Stomach (tissue), 4 donors: ENCODE measurements around the gene DPP6.

Experiments
- EP300 ChIP-seq: sonication (generic); formaldehyde crosslinking; IDR thresholded peaks from one replicate; pipeline ENCODE4 v1.6.1; 2017; ENCODE audit warnings: antibody characterized with exemption
- POLR2A ChIP-seq, 4 donors: fragments of 450-650 bp; IDR thresholded peaks; one replicate each; pipeline ENCODE4 v1.6.1; 2016; ENCODE audit warnings: antibody characterized with exemption in 4 of 4, control low read depth in 2 of 4, mild to moderate bottlenecking in 1 of 4, moderate library complexity in 1 of 4
- POLR2AphosphoS5 ChIP-seq, 3 donors: sonication (generic); formaldehyde crosslinking; IDR thresholded peaks; one replicate each; pipeline ENCODE4 v1.6.1; 2016; ENCODE audit warnings: antibody characterized with exemption in 3 of 3
- TF ChIP-seq, protein P1 (sequence below), 7 experiments: fragments of 450-650 bp in 4 of 7; fragments of 200-600 bp in 3 of 7; sonication (generic) in 3 of 7; IDR thresholded peaks; one replicate each; pipeline ENCODE4 v1.5.1; 2016 to 2019; ENCODE audit warnings: antibody characterized with exemption in 7 of 7, control low read depth in 2 of 7, mild to moderate bottlenecking in 1 of 7

DNA sequence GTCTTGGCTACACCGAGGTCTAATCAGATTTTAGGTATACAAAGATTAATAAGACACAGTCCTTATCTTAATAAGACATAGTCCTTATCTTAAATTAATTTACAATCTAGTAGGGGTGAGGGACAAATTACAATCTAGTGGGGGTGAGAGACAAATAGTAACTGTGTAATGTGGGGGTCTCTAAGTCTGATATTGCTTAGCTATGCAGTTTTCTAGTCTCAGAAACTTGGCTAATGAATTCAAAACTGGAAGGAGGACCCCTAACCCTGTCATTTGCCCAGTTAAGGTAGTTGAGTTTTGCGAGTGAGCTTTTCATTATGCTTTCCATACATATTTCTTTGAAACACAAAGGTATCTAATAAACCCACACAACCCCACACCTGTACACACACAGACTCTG, 136.1 kb downstream of the DPP6 start:
- TF ChIP-seq, protein P1, sequence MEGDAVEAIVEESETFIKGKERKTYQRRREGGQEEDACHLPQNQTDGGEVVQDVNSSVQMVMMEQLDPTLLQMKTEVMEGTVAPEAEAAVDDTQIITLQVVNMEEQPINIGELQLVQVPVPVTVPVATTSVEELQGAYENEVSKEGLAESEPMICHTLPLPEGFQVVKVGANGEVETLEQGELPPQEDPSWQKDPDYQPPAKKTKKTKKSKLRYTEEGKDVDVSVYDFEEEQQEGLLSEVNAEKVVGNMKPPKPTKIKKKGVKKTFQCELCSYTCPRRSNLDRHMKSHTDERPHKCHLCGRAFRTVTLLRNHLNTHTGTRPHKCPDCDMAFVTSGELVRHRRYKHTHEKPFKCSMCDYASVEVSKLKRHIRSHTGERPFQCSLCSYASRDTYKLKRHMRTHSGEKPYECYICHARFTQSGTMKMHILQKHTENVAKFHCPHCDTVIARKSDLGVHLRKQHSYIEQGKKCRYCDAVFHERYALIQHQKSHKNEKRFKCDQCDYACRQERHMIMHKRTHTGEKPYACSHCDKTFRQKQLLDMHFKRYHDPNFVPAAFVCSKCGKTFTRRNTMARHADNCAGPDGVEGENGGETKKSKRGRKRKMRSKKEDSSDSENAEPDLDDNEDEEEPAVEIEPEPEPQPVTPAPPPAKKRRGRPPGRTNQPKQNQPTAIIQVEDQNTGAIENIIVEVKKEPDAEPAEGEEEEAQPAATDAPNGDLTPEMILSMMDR (IDR thresholded peaks at IDR 0.05): no peak
- TF ChIP-seq POLR2A (IDR thresholded peaks at IDR 0.05): no peak
- TF ChIP-seq POLR2AphosphoS5 (IDR thresholded peaks at IDR 0.05): no peak
- TF ChIP-seq EP300: no peak
